NOMO-1 treated with dmso at 0.1 percent for 144 hours (cell line): ENCODE measurements around the gene DNMT3A.

Experiments
- DNase-seq: peaks from one replicate; lab custom pipeline; 2025; ENCODE audit not compliant: unreplicated experiment; lab: John Stamatoyannopoulos, UW

Gene DNMT3A

GRCh38 chr2:25308599-25308998, 33.1 kb downstream of the DNMT3A start:
- no peak for DNase-seq

- no peak for DNase-seq
These were observed 33.7 kb downstream of the DNMT3A start for GRCh38 chr2:25307949-25308557.

- DNase-seq: peak; percentile 72
These were observed 34.9 kb downstream of the DNMT3A start for GRCh38 chr2:25306777-25307368.

GRCh38 chr2:25305775-25306174, 36.0 kb downstream of the DNMT3A start:
- DNase-seq: no peak

GRCh38 chr2:25304826-25305596, 36.7 kb downstream of the DNMT3A start:
- no peak for DNase-seq

GRCh38 chr2:25304321-25304720, 37.4 kb downstream of the DNMT3A start:
- DNase-seq: peak; percentile 9

- DNase-seq: no peak
These were observed 38.0 kb downstream of the DNMT3A start for GRCh38 chr2:25303633-25304236.

GRCh38 chr2:25302758-25303375, 38.9 kb downstream of the DNMT3A start:
- DNase-seq: no peak

GRCh38 chr2:25301453-25302352, 40.0 kb downstream of the DNMT3A start:
- DNase-seq: peak; percentile 82

- no peak for DNase-seq
These were observed 41.7 kb downstream of the DNMT3A start for GRCh38 chr2:25300001-25300400.

GRCh38 chr2:25298776-25299431, 42.8 kb downstream of the DNMT3A start:
- DNase-seq: no peak

GRCh38 chr2:25297738-25298137, 44.0 kb downstream of the DNMT3A start:
- DNase-seq: no peak

- no peak for DNase-seq
These were observed 46.1 kb downstream of the DNMT3A start for GRCh38 chr2:25295621-25296020.

- DNase-seq: peak; percentile 58
These were observed 46.9 kb downstream of the DNMT3A start for GRCh38 chr2:25294573-25295462.

GRCh38 chr2:25293958-25294562, 47.7 kb downstream of the DNMT3A start:
- DNase-seq: no peak

- DNase-seq: no peak
These were observed 48.6 kb downstream of the DNMT3A start for GRCh38 chr2:25293145-25293544.

- DNase-seq: no peak
These were observed 49.3 kb downstream of the DNMT3A start for GRCh38 chr2:25292408-25292807.

- no peak for DNase-seq
These were observed 50.8 kb downstream of the DNMT3A start for GRCh38 chr2:25290811-25291495.
